A549 treated with ZK216348 at 1 μM for 4 hours (cell line): ENCODE data around the gene BNIP5. TPM values are rescaled to one million over a fixed set of nuclear protein-coding genes. Genes with fewer than 3 reads are reported as not detected.

Experiments used
- total RNA-seq: library from RNA; stranded (reverse); fragments of 200-300 nt; extraction: Qiagen RNA extraction; gene quantifications from 5 replicates; pipeline ENCODE4 v1.2.3, GENCODE V29; 2022; ENCODE audit warnings: low read depth

Gene BNIP5
- total RNA-seq, result not detected in 5 replicates

GRCh38 chr6:36336779-36337241 is at the start of gene BNIP5:
TSS of gene BNIP5 (minus strand) at chr6:36336888. CDS start at chr6:36330690, 6,198 bp downstream.

GRCh38 chr6:36269834-36270705 is 66.6 kb downstream of the BNIP5 start, which contains the start of gene PNPLA1:
TSS of gene PNPLA1 (plus strand) at chr6:36270060. CDS start at chr6:36270460, 400 bp downstream.

Other genes starting within 250 kb of the BNIP5 start
- gene MAPK13, start 206.4 kb downstream of the BNIP5 start, total RNA-seq, result 0.45 to 1.5 TPM (median 1.1 TPM) in 5 replicates
- gene BRPF3, start 140.1 kb downstream of the BNIP5 start, total RNA-seq, result 9.5 to 11.4 TPM (median 10.6 TPM) in 5 replicates
- 0.15 TPM in 1 of 5 replicates, not detected in the others for gene PNPLA1, start 66.8 kb downstream of the BNIP5 start, total RNA-seq
- gene ETV7, start 50.8 kb upstream of the BNIP5 start, total RNA-seq, result 0.12 to 0.33 TPM in 2 of 5 replicates, not detected in the others
- gene PXT1, start 106.0 kb upstream of the BNIP5 start, total RNA-seq, result not detected in 5 replicates
- gene KCTD20, start 106.1 kb upstream of the BNIP5 start, total RNA-seq, result 15.1 to 22.1 TPM (median 19.2 TPM) in 5 replicates
- gene STK38, start 210.6 kb upstream of the BNIP5 start, total RNA-seq, result 17.1 to 19.3 TPM (median 18.5 TPM) in 5 replicates